Activated naive CD8-positive, alpha-beta T cell treated with anti-CD3 and anti-CD28 coated beads, Interleukin-2, amount 10 ng/mL, durations not matched to agents 7 days and 5 days (primary cell): ENCODE measurements around the gene FYN. TPM values are rescaled to one million over a fixed set of nuclear protein-coding genes. Genes with fewer than 3 reads are reported as not detected.
"Not testable (repeated sequence)": the region's sequence is repeated elsewhere in the genome, so short reads cannot be mapped to it uniquely, and the experiment has no call there.

Experiments
- ATAC-seq: fragments of 150-1000 bp; cut with Tn5 transposase; one replicate; pipeline ENCODE4 v1.10.0; 2021; ENCODE audit warnings: low read depth, moderate library complexity
- POLR2A ChIA-PET: fragments of 350-600 bp; sonication (Branson Sonifier 250); formaldehyde crosslinking; loops from one replicate; lab custom pipeline; 2021; ENCODE audit warnings: antibody characterized with exemption; lab: Charles Lee
- DNase-seq: peaks from one replicate; pipeline ENCODE4 v3.0.0; 2021
- H3K27ac Mint-ChIP-seq: one replicate; pipeline ENCODE4 v1.8.0; 2022; ENCODE audit warnings: mild to moderate bottlenecking, mixed read lengths
- H3K27me3 Mint-ChIP-seq: one replicate; pipeline ENCODE4 v1.8.0; 2022; ENCODE audit warnings: mild to moderate bottlenecking, moderate library complexity, mixed read lengths
- H3K36me3 Mint-ChIP-seq: one replicate; pipeline ENCODE4 v1.8.0; 2021; ENCODE audit warnings: mild to moderate bottlenecking, mixed read lengths
- H3K4me1 Mint-ChIP-seq: one replicate; pipeline ENCODE4 v1.8.0; 2021; ENCODE audit warnings: mixed read lengths
- H3K4me3 Mint-ChIP-seq: one replicate; pipeline ENCODE4 v1.8.0; 2022; ENCODE audit warnings: mild to moderate bottlenecking, moderate library complexity, mixed read lengths
- H3K9me3 Mint-ChIP-seq: one replicate; pipeline ENCODE4 v1.8.0; 2021; ENCODE audit warnings: mixed read lengths
- total RNA-seq, 2 experiments: library from RNA; stranded (reverse); gene quantifications; one replicate each; pipeline ENCODE4 v1.2.3, GENCODE V29; 2021

Gene FYN
- total RNA-seq, result 100 to 1,000 TPM; 363 to 409 TPM

GRCh38 chr6:111873178-111874024 is at the start of gene FYN:
Gene FYN (minus strand): TSS chr6:111873452. CDS start chr6:111720051, 153,401 bp downstream.
- Mint-ChIP-seq H3K4me3 (peak within 1 kb of the TSS; percentile 95), H3K27me3 (peaks cover 2% of the 10 kb centered on the region), H3K27ac (peak within 1 kb of the TSS; percentile 92), H3K36me3 (peaks cover 2% of the 10 kb centered on the region), H3K9me3 (no peaks in the 10 kb centered on the region), H3K4me1 (peaks cover 29% of the 10 kb centered on the region)
- POLR2A ChIA-PET, result interaction anchor here (0.6 to 1.3 kb wide), 18 partner anchors 16 to 614 kb away, joined by 3 to 11 read pairs (median 3); a partner anchor contains a TSS
- peak; percentile 86 for ATAC-seq
- DNase-seq, result peak; percentile 99

DNA sequence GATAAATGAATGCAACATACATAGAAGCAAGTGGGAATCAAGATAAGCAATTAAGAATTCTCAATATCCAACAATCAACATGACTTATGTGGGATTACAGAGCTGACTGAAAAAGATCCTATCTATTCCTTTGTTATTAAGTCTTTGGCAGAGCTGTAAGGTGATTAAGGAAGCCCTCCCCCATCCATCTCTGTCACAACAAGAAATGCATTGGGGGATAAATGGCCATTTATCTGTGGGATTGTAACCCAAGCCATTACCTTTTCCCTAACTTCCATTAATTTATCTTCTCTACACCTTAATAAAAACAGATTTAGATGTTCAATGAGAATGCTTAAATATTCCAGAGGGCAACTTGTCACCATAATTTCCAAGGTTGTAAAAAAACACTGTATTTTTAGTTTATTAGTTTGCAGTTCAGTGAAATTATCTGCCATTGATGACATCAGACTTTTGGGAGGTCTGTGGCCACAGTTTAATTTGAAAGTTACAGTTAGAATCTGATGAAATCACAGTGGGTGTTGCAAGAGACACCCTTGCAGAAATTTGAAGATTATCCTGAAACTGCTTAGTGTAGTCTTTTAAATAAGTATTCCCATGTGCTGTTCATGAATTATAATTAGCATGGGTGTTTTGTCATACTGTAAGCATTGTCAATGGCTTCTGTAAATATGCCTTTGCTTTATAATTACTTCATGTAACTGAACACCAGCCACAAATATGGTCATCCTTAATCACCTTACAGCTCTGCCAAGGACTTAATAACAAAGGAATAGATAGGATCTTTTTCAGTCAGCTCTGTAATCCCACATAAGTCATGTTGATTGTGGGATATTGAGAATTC is 49.4 kb upstream of the FYN start:
- Mint-ChIP-seq H3K9me3 (peaks cover 3% of the 10 kb centered on the region), H3K27ac (peak overlapping the region; percentile 22)
- POLR2A ChIA-PET, result no interaction called here

DNA sequence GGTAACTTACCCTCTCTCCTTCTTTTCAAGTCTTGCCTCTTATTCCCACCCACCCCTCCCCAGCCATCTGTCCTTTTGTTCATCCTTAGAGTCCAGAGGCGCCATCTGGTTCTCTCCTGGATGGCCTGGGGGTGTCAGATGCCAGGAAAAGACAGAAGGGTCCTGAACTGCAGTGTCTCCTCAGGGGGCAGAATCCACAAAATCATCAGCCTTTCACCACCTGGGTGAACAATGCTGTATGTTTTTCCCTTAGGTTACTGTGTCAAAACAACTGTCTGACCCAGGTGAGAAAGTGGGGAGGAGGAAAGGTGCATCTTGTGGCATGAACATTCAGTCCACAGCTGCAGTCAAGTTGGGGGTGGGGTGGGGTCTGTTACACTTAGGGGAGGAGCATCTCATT is 47.9 kb upstream of the FYN start:
- no peak for ATAC-seq
- peaks cover 16% of the 10 kb centered on the region for H3K4me1 Mint-ChIP-seq
- DNase-seq, result no peak
- POLR2A ChIA-PET, result no interaction called here
- no peak overlapping the region for H3K27ac Mint-ChIP-seq
- peaks cover 2% of the 10 kb centered on the region for H3K9me3 Mint-ChIP-seq
- no peaks in the 10 kb centered on the region for H3K27me3 Mint-ChIP-seq
- H3K36me3 Mint-ChIP-seq, result peaks cover 1% of the 10 kb centered on the region
- H3K4me3 Mint-ChIP-seq, result no peak overlapping the region

More for the DNA sequence above, 49.4 kb upstream of the FYN start:
- no peak overlapping the region for H3K4me3 Mint-ChIP-seq
- DNase-seq (no peak), ATAC-seq (no peak)
- peaks cover 16% of the 10 kb centered on the region for H3K4me1 Mint-ChIP-seq
- H3K27me3 Mint-ChIP-seq, result no peaks in the 10 kb centered on the region
- peaks cover 3% of the 10 kb centered on the region for H3K36me3 Mint-ChIP-seq

GRCh38 chr6:111920578-111920977 is 47.3 kb upstream of the FYN start:
- H3K27ac Mint-ChIP-seq, result no peak overlapping the region
- peaks cover 16% of the 10 kb centered on the region for H3K4me1 Mint-ChIP-seq
- H3K4me3 Mint-ChIP-seq, result no peak overlapping the region
- H3K9me3 Mint-ChIP-seq, result peaks cover 1% of the 10 kb centered on the region
- ATAC-seq (no peak), DNase-seq (no peak)
- peaks cover 1% of the 10 kb centered on the region for H3K36me3 Mint-ChIP-seq
- no peaks in the 10 kb centered on the region for H3K27me3 Mint-ChIP-seq
- POLR2A ChIA-PET, result no interaction called here

DNA sequence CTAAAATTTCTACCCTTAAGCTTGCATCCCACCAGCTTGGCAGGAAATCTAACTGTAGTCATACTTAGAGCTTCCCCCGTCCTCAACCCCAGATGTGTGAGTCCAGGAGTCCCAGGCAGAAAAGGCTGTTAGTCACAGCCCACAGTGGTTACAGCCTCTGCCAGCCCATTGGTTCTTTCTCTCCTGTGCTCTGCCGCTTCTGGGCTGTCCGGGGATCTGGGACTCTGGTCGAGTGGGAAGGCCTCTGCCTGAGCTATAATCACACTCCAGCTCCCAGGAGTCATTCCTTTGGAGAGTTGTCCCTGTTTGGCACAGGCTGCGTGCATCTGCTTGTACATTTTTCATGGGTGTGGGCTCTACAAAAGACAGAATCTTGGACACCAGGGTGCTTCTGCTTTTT is 45.6 kb upstream of the FYN start:
- POLR2A ChIA-PET, result interaction anchor here (1.1 kb wide), 1 partner anchor 30 kb away, joined by 4 read pairs; no protein-coding TSS in a partner anchor
- H3K9me3 Mint-ChIP-seq, result no peaks in the 10 kb centered on the region
- H3K27me3 Mint-ChIP-seq, result no peaks in the 10 kb centered on the region
- DNase-seq (no peak), ATAC-seq (no peak)
- no peaks in the 10 kb centered on the region for H3K36me3 Mint-ChIP-seq
- no peak overlapping the region for H3K27ac Mint-ChIP-seq
- no peak overlapping the region for H3K4me3 Mint-ChIP-seq
- H3K4me1 Mint-ChIP-seq, result peaks cover 5% of the 10 kb centered on the region

- H3K4me3 Mint-ChIP-seq, result no peak overlapping the region
- no peaks in the 10 kb centered on the region for H3K27me3 Mint-ChIP-seq
Observed at GRCh38 chr6:111916747-111917146, 43.5 kb upstream of the FYN start.

GRCh38 chr6:111914617-111915016 is 41.4 kb upstream of the FYN start:
- DNase-seq, result no peak
- H3K9me3 Mint-ChIP-seq, result no peaks in the 10 kb centered on the region
- peaks cover 2% of the 10 kb centered on the region for H3K36me3 Mint-ChIP-seq
- H3K27ac Mint-ChIP-seq, result no peak overlapping the region
- H3K27me3 Mint-ChIP-seq, result no peaks in the 10 kb centered on the region
- H3K4me3 Mint-ChIP-seq, result no peak overlapping the region
- H3K4me1 Mint-ChIP-seq, result no peaks in the 10 kb centered on the region
- no peak for ATAC-seq
- POLR2A ChIA-PET, result no interaction called here

More at GRCh38 chr6:111916747-111917146, 43.5 kb upstream of the FYN start:
- Mint-ChIP-seq H3K27ac (no peak overlapping the region), H3K9me3 (no peaks in the 10 kb centered on the region), H3K4me1 (peaks cover 1% of the 10 kb centered on the region), H3K36me3 (peaks cover 2% of the 10 kb centered on the region)
- no peak for DNase-seq
- POLR2A ChIA-PET, result no interaction called here
- ATAC-seq, result no peak

DNA sequence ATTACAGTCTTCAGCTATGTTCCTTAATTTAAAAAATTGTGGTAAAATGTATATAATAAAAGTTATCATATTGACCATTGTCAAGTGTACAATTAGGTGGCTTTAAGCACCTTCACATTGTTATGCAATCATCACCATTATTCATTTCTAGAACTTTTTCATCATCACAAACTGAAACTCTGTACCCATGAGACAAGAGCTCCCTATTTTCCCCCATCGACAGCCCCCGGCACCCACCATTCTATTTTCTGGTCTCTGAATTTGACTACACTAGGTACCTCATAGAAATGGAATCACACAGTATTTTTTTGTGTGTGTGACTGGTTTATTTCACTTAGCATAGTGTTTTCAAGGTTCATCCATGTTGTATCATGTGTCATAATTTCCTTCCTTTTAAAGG is 39.7 kb upstream of the FYN start:
- H3K9me3 Mint-ChIP-seq, result peaks cover under 1% of the 10 kb centered on the region
- no peak overlapping the region for H3K27ac Mint-ChIP-seq
- H3K4me1 Mint-ChIP-seq, result no peaks in the 10 kb centered on the region
- H3K4me3 Mint-ChIP-seq, result no peak overlapping the region
- POLR2A ChIA-PET, result no interaction called here
- no peak for ATAC-seq
- DNase-seq, result no peak
- H3K27me3 Mint-ChIP-seq, result no peaks in the 10 kb centered on the region
- H3K36me3 Mint-ChIP-seq, result peaks cover 4% of the 10 kb centered on the region

GRCh38 chr6:111911428-111911827 is 38.2 kb upstream of the FYN start:
- H3K27ac Mint-ChIP-seq, result no peak overlapping the region
- peaks cover 2% of the 10 kb centered on the region for H3K27me3 Mint-ChIP-seq
- H3K4me3 Mint-ChIP-seq, result no peak overlapping the region
- H3K36me3 Mint-ChIP-seq, result peaks cover 4% of the 10 kb centered on the region
- peaks cover 1% of the 10 kb centered on the region for H3K9me3 Mint-ChIP-seq
- POLR2A ChIA-PET, result no interaction called here
- H3K4me1 Mint-ChIP-seq, result no peaks in the 10 kb centered on the region
- ATAC-seq (no peak), DNase-seq (no peak)

GRCh38 chr6:111909238-111909637 is 36.0 kb upstream of the FYN start:
- DNase-seq, result no peak
- peaks cover 1% of the 10 kb centered on the region for H3K9me3 Mint-ChIP-seq
- POLR2A ChIA-PET, result no interaction called here
- H3K36me3 Mint-ChIP-seq, result peaks cover 5% of the 10 kb centered on the region
- no peak for ATAC-seq
- H3K4me1 Mint-ChIP-seq, result no peaks in the 10 kb centered on the region
- no peak overlapping the region for H3K4me3 Mint-ChIP-seq
- peaks cover 2% of the 10 kb centered on the region for H3K27me3 Mint-ChIP-seq
- H3K27ac Mint-ChIP-seq, result no peak overlapping the region

DNA sequence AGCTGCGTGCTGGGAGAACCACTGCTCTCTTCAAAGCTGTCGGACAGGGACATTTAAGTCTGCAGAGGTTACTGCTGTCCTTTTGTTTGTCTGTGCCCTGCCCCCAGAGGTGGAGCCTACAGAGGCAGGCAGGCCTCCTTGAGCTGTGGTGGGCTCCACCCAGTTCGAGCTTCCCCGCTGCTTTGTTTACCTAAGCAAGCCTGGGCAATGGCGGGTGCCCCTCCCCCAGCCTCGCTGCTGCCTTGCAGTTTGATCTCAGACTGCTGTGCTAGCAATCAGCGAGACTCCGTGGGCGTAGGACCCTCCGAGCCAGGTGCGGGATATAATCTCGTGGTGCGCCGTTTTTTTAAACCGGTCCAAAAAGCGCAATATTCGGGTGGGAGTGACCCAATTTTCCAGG is 35.1 kb upstream of the FYN start:
- DNase-seq, POLR2A ChIA-PET, H3K4me3 Mint-ChIP-seq, H3K9me3 Mint-ChIP-seq, H3K27ac Mint-ChIP-seq, ATAC-seq, H3K27me3 Mint-ChIP-seq, H3K36me3 Mint-ChIP-seq, H3K4me1 Mint-ChIP-seq: not testable (repeated sequence)

- H3K27me3 Mint-ChIP-seq, result no peaks in the 10 kb centered on the region
- ATAC-seq (no peak), DNase-seq (no peak)
- no peaks in the 10 kb centered on the region for H3K9me3 Mint-ChIP-seq
- POLR2A ChIA-PET, result no interaction called here
- H3K4me1 Mint-ChIP-seq, result no peaks in the 10 kb centered on the region
- H3K27ac Mint-ChIP-seq, result no peak overlapping the region
- H3K4me3 Mint-ChIP-seq, result no peak overlapping the region
- peaks cover 5% of the 10 kb centered on the region for H3K36me3 Mint-ChIP-seq
Observed at GRCh38 chr6:111900735-111901134, 27.5 kb upstream of the FYN start.

GRCh38 chr6:111899531-111899930 is 26.3 kb upstream of the FYN start:
- Mint-ChIP-seq H3K9me3 (no peaks in the 10 kb centered on the region), H3K27me3 (no peaks in the 10 kb centered on the region), H3K4me1 (no peaks in the 10 kb centered on the region), H3K36me3 (peaks cover 5% of the 10 kb centered on the region), H3K4me3 (no peak overlapping the region), H3K27ac (no peak overlapping the region)
- DNase-seq, result no peak
- no peak for ATAC-seq
- POLR2A ChIA-PET, result no interaction called here
